PC-3 (cell line): ENCODE data around the gene TECTA. TPM values are rescaled to one million over a fixed set of nuclear protein-coding genes. Genes with fewer than 3 reads are reported as not detected.

Experiments
- ATAC-seq: fragments of 200-7000 bp; cut with Tn5 transposase; 2 replicates; pipeline ENCODE4 v1.9.1; 2020; ENCODE audit warnings: mild to moderate bottlenecking, moderate library complexity
- BruUV-seq: library from RNA; stranded (reverse); fragments of 400-500 nt; replicated peaks from 2 replicates; lab custom pipeline; 2021; lab: Mats Ljungman, UMichigan
- CTCF ChIA-PET: fragments of 300-600 bp; sonication (Branson Sonifier 250); formaldehyde crosslinking; loops from one replicate; lab custom pipeline; 2022; ENCODE audit warnings: antibody characterized with exemption; lab: Charles Lee
- POLR2A ChIA-PET: fragments of 300-600 bp; sonication (Branson Sonifier 250); formaldehyde crosslinking; loops from one replicate; lab custom pipeline; 2022; ENCODE audit warnings: antibody characterized with exemption; ENCODE audit not compliant: unreplicated experiment; lab: Charles Lee
- DNase-seq: peaks from one replicate; pipeline ENCODE4 v3.0.0-alpha.2; 2015
- H2AFZ ChIP-seq: fragments of 300-600 bp; sonication (generic); 2 replicates; pipeline ENCODE4 v1.6.0; 2016; ENCODE audit warnings: antibody characterized with exemption, low read length
- H3F3A ChIP-seq: fragments of 300-600 bp; sonication (generic); one replicate; pipeline ENCODE4 v1.6.0; 2017; ENCODE audit warnings: antibody characterized with exemption, low read length, control low read depth, mild to moderate bottlenecking; ENCODE audit not compliant: unreplicated experiment
- H3K27ac ChIP-seq: fragments of 300-600 bp; sonication (generic); 2 replicates; pipeline ENCODE4 v1.5.1; 2016; ENCODE audit warnings: mild to moderate bottlenecking, low read length
- H3K27me3 ChIP-seq: fragments of 300-600 bp; sonication (generic); 2 replicates; pipeline ENCODE4 v1.6.1; 2016; ENCODE audit warnings: low read length, mixed read lengths
- H3K36me3 ChIP-seq: fragments of 300-600 bp; sonication (generic); 2 replicates; pipeline ENCODE4 v1.6.1; 2016; ENCODE audit warnings: low read depth, mixed run types, low read length, mixed read lengths
- H3K4me1 ChIP-seq: fragments of 300-600 bp; sonication (generic); 2 replicates; pipeline ENCODE4 v1.5.1; 2016; ENCODE audit warnings: low read length; ENCODE audit not compliant: insufficient read depth
- H3K4me2 ChIP-seq: fragments of 300-600 bp; sonication (generic); 2 replicates; pipeline ENCODE4 v1.6.0; 2016; ENCODE audit warnings: low read length
- H3K4me3 ChIP-seq: fragments of 300-600 bp; sonication (generic); 2 replicates; pipeline ENCODE4 v1.5.1; 2016; ENCODE audit warnings: mild to moderate bottlenecking, low read length, mixed read lengths
- H3K79me2 ChIP-seq: fragments of 300-600 bp; sonication (generic); 2 replicates; pipeline ENCODE4 v1.6.1; 2017; ENCODE audit warnings: low read length, mixed read lengths
- H3K9ac ChIP-seq: fragments of 300-600 bp; sonication (generic); 2 replicates; pipeline ENCODE4 v1.6.0; 2016; ENCODE audit warnings: mild to moderate bottlenecking, low read length
- H3K9me2 ChIP-seq: fragments of 300-600 bp; sonication (generic); replicated peaks from 2 replicates; pipeline ENCODE4 v1.6.1; 2016; ENCODE audit warnings: mixed run types, low read length, mixed read lengths
- H3K9me3 ChIP-seq: fragments of 300-600 bp; sonication (generic); 2 replicates; pipeline ENCODE4 v1.6.1; 2016; ENCODE audit warnings: low read length, mixed read lengths
- H4K20me1 ChIP-seq: fragments of 300-600 bp; sonication (generic); 2 replicates; pipeline ENCODE4 v1.6.1; 2016; ENCODE audit warnings: low read length, mixed read lengths
- EZH2 ChIP-seq: fragments of 300-600 bp; sonication (generic); IDR thresholded peaks from one replicate; pipeline ENCODE4 v1.6.1; 2017; ENCODE audit warnings: antibody characterized with exemption, mild to moderate bottlenecking, low read length; ENCODE audit not compliant: unreplicated experiment
- EZH2phosphoT487 ChIP-seq: fragments of 300-600 bp; sonication (generic); IDR thresholded peaks from 2 replicates; pipeline ENCODE4 v1.6.1; 2018; ENCODE audit warnings: mild to moderate bottlenecking, antibody characterized with exemption, low read length, borderline replicate concordance
- intact Hi-C: fragments of 100-400 bp; cut with micrococcal nuclease; formaldehyde crosslinking; loops from 2 replicates; pipeline ENCODE4 v1.9.0; 2023
- total RNA-seq: library from RNA; depleted of rRNA; stranded (reverse); fragments of >200 nt; gene quantifications from 2 replicates; pipeline ENCODE4 v1.2.3, GENCODE V29; 2014
- TF ChIP-seq, protein P1 (sequence below): fragments of 300-600 bp; sonication (generic); conservative IDR thresholded peaks from 2 replicates; pipeline ENCODE4 v1.5.1; 2017; ENCODE audit warnings: antibody characterized with exemption, low read depth, mild to moderate bottlenecking, low read length

The TECTA gene
- total RNA-seq, 1 experiment from 2014 or later = 0.11 TPM

DNA sequence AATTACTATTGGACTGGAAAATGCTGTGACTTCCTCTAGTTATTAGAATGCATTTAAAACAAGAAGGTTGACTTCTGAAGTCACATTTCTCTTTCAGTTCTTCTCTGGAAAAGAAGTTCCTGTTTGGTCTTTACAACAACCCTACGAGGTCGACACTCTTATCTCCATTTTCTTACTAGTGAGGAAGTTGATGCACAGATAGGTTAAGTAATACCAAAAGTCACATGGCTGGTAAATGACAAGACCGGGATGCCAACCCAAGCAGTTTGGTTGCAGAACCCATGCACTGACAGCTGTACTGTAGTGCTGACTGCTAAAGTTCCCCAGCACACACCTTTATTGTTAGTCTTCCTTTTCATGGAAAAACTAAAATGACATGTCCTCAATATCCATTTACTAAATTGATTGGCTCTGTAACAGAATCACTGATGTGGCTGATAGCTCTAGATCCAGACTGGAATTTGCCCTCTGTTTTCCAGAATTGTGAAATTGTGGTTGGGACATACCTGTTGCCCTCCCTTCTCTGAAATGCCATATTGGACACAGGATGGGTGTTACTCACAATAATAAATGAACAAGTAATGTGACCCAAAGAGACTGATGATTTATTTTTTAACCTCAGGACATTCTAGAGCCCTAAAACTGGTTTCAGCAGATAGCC lies 9.4 kb upstream of the TECTA start:
- Histone ChIP-seq H3K79me2 (no peaks in the 10 kb centered on the region), H3K4me2 (no peak overlapping the region), H3K36me3 (no peaks in the 10 kb centered on the region; the same call in 1 of the 2 replicates), H3K9ac (no peak overlapping the region), H3K27me3 (no peaks in the 10 kb centered on the region), H3K4me1 (no peaks in the 10 kb centered on the region), H3K4me3 (no peak overlapping the region), H3K27ac (no peak overlapping the region), H2AFZ (no peak overlapping the region), H3F3A (no peaks in the 10 kb centered on the region), H3K9me3 (no peaks in the 10 kb centered on the region), H4K20me1 (no peaks in the 10 kb centered on the region), H3K9me2 (no peaks in the 10 kb centered on the region)
- ChIA-PET POLR2A (no interaction called here), CTCF (no interaction called here)
- TF ChIP-seq EZH2phosphoT487 (no peak), EZH2 (no peak)
- TF ChIP-seq, protein P1, sequence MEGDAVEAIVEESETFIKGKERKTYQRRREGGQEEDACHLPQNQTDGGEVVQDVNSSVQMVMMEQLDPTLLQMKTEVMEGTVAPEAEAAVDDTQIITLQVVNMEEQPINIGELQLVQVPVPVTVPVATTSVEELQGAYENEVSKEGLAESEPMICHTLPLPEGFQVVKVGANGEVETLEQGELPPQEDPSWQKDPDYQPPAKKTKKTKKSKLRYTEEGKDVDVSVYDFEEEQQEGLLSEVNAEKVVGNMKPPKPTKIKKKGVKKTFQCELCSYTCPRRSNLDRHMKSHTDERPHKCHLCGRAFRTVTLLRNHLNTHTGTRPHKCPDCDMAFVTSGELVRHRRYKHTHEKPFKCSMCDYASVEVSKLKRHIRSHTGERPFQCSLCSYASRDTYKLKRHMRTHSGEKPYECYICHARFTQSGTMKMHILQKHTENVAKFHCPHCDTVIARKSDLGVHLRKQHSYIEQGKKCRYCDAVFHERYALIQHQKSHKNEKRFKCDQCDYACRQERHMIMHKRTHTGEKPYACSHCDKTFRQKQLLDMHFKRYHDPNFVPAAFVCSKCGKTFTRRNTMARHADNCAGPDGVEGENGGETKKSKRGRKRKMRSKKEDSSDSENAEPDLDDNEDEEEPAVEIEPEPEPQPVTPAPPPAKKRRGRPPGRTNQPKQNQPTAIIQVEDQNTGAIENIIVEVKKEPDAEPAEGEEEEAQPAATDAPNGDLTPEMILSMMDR = no peak
- BruUV-seq = no TSS peak
- intact Hi-C loops = no loop called here
- DNase-seq (no peak), ATAC-seq (no peak)

DNA sequence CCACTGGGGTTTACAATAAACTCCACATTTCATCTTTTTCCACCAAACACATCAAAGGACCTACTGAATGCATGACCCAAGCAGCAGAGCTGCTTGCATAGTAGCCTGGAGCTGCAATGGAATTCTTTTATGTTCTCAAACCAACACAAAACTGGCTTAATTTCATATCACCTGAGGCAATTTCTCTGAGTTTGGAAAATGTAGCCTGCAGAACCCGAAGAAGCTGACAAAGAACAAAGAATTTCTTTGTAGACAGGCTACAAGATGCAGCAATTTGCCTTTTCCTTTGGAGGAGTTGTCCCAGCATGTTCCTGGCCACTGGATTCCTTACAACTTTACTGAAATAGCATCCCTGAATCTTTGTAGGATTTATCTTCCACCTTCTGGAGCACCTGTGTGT lies 5.5 kb upstream of the TECTA start:
- Histone ChIP-seq H3K36me3 (no peaks in the 10 kb centered on the region), H3K27me3 (no peaks in the 10 kb centered on the region), H3K4me2 (no peak overlapping the region), H3F3A (no peaks in the 10 kb centered on the region), H3K9ac (no peak overlapping the region), H3K9me2 (no peaks in the 10 kb centered on the region), H3K4me3 (no peak overlapping the region), H4K20me1 (no peaks in the 10 kb centered on the region), H3K79me2 (no peaks in the 10 kb centered on the region), H3K4me1 (peaks cover 12% of the 10 kb centered on the region), H3K27ac (no peak overlapping the region), H2AFZ (no peak overlapping the region), H3K9me3 (no peaks in the 10 kb centered on the region)
- DNase-seq (no peak), ATAC-seq (no peak)
- POLR2A ChIA-PET = no interaction called here
- intact Hi-C loops = no loop called here
- CTCF ChIA-PET = no interaction called here
- no TSS peak for BruUV-seq
- TF ChIP-seq, protein P1 = no peak
- TF ChIP-seq EZH2 = no peak
- no peak for TF ChIP-seq EZH2phosphoT487

DNA sequence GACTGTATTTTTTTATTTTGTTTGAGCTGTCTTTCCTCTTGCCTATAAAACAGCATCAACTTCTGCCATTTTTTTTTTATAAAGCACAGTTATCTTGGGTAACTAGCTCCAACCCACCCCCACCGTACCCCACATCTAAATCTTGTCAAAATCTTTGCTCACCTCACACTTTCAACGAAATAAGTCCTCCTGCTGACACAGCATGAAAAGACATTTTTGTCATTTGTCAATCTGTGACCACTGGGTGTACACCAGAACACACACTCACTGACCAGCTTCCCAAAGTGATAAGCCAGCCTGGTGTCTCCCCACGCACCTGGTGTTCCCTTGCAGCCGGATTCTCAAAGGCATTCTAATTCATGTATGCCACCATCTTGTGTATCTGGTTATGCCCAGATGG lies 1.7 kb upstream of the TECTA start:
- Histone ChIP-seq H3K27me3 (peaks cover 27% of the 10 kb centered on the region), H4K20me1 (no peaks in the 10 kb centered on the region), H3K36me3 (no peaks in the 10 kb centered on the region), H3F3A (no peaks in the 10 kb centered on the region), H3K9me3 (no peaks in the 10 kb centered on the region), H3K4me1 (peaks cover 12% of the 10 kb centered on the region), H3K4me2 (peak overlapping the region; percentile 9; the same call in 1 of the 2 replicates), H3K9me2 (no peaks in the 10 kb centered on the region), H3K9ac (no peak overlapping the region), H2AFZ (no peak overlapping the region), H3K79me2 (no peaks in the 10 kb centered on the region), H3K27ac (no peak overlapping the region), H3K4me3 (no peak overlapping the region)
- intact Hi-C loops = no loop called here
- no peak for TF ChIP-seq EZH2
- TF ChIP-seq, protein P1 = no peak
- TF ChIP-seq EZH2phosphoT487 = no peak
- CTCF ChIA-PET = no interaction called here
- BruUV-seq = no TSS peak
- DNase-seq (no peak), ATAC-seq (no peak)
- POLR2A ChIA-PET = no interaction called here
